ENCODE results near the gene ANKS1B.
"Not testable (repeated sequence)": the region's sequence is repeated elsewhere in the genome, so short reads cannot be mapped to it uniquely, and the experiment has no call there.

Gene ANKS1B

GRCh38 chr12:99020871-99021270 is 963.9 kb downstream of the ANKS1B start:
- DNase-seq (ENCODE audit: low read depth in 2 of 2), result no peak

GRCh38 chr12:99019798-99020197 is 964.9 kb downstream of the ANKS1B start:
- DNase-seq (ENCODE audit: low read depth in 2 of 2), result no peak

GRCh38 chr12:99017971-99018370 is 966.8 kb downstream of the ANKS1B start:
- no peak for DNase-seq (ENCODE audit: low read depth in 2 of 2)

- DNase-seq (ENCODE audit: low read depth in 2 of 2), result no peak
Observed at GRCh38 chr12:99009654-99010296, 975.0 kb downstream of the ANKS1B start.

GRCh38 chr12:99005601-99006000 is 979.1 kb downstream of the ANKS1B start:
- DNase-seq (ENCODE audit: low read depth in 2 of 2), result no peak

GRCh38 chr12:99004799-99005466 is 979.8 kb downstream of the ANKS1B start:
- no peak for DNase-seq (ENCODE audit: low read depth in 2 of 2)

- DNase-seq (ENCODE audit: low read depth in 2 of 2), result no peak
Observed at GRCh38 chr12:99002731-99003130, 982.0 kb downstream of the ANKS1B start.

- DNase-seq (ENCODE audit: low read depth in 2 of 2), result no peak
Observed at GRCh38 chr12:99002156-99002555, 982.6 kb downstream of the ANKS1B start.

- no peak for DNase-seq (ENCODE audit: low read depth in 2 of 2)
Observed at GRCh38 chr12:98999559-98999958, 985.2 kb downstream of the ANKS1B start.

- no peak for DNase-seq (ENCODE audit: low read depth in 2 of 2)
Observed at GRCh38 chr12:98998697-98999299, 985.9 kb downstream of the ANKS1B start.

- DNase-seq (ENCODE audit: low read depth in 2 of 2), result no peak
Observed at GRCh38 chr12:98997899-98998298, 986.8 kb downstream of the ANKS1B start.

- no peak for DNase-seq (ENCODE audit: low read depth in 2 of 2)
Observed at GRCh38 chr12:98990648-98991047, 994.1 kb downstream of the ANKS1B start.

GRCh38 chr12:98985156-98985555 is 999.6 kb downstream of the ANKS1B start:
- no peak for DNase-seq (ENCODE audit: low read depth in 2 of 2)

GRCh38 chr12:98983647-98984046 is 1001.1 kb downstream of the ANKS1B start:
- DNase-seq (ENCODE audit: low read depth in 2 of 2), result no peak

- no peak for DNase-seq (ENCODE audit: low read depth in 2 of 2)
Observed at GRCh38 chr12:98980508-98980907, 1004.2 kb downstream of the ANKS1B start.

- DNase-seq (ENCODE audit: low read depth in 2 of 2), result no peak
Observed at GRCh38 chr12:98977186-98977585, 1007.5 kb downstream of the ANKS1B start.

GRCh38 chr12:98974767-98975381 is 1009.9 kb downstream of the ANKS1B start:
- DNase-seq (ENCODE audit: low read depth in 2 of 2), result no peak

GRCh38 chr12:98973395-98973794 is 1011.3 kb downstream of the ANKS1B start:
- no peak for DNase-seq (ENCODE audit: low read depth in 2 of 2)

GRCh38 chr12:98970950-98971349 is 1013.8 kb downstream of the ANKS1B start:
- no peak for DNase-seq (ENCODE audit: low read depth in 2 of 2)

- no peak for DNase-seq (ENCODE audit: low read depth in 2 of 2)
Observed at GRCh38 chr12:98970210-98970609, 1014.5 kb downstream of the ANKS1B start.

- DNase-seq (ENCODE audit: low read depth in 2 of 2), result no peak
Observed at GRCh38 chr12:98968896-98969295, 1015.8 kb downstream of the ANKS1B start.

GRCh38 chr12:98957135-98957534 is 1027.6 kb downstream of the ANKS1B start:
- DNase-seq (ENCODE audit: low read depth in 2 of 2), result not testable (repeated sequence)

GRCh38 chr12:98955284-98955683 is 1029.5 kb downstream of the ANKS1B start:
- no peak for DNase-seq (ENCODE audit: low read depth in 2 of 2)

All from stimulated activated CD8-positive, alpha-beta memory T cell treated with anti-CD3 and anti-CD28 coated beads, Interleukin-2, amount 100 ng/mL, for 48 hours (primary cell).